KMS-11 (cell line): ENCODE data around the gene CNTN1.

ENCODE experiments used
- H2AFZ ChIP-seq: fragments of 200-600 bp; sonication (generic); 2 replicates; pipeline ENCODE4 v1.6.1; 2016; ENCODE audit warnings: antibody characterized with exemption, mixed run types, low read depth
- H3K27ac ChIP-seq: fragments of 200-600 bp; sonication (generic); 2 replicates; pipeline ENCODE4 v1.6.1; 2016; ENCODE audit warnings: mild to moderate bottlenecking, mixed run types
- H3K27me3 ChIP-seq: fragments of 200-600 bp; sonication (generic); 2 replicates; pipeline ENCODE4 v1.6.1; 2017; ENCODE audit warnings: mild to moderate bottlenecking, low read depth, mixed run types, moderate library complexity; ENCODE audit not compliant: insufficient read depth
- H3K36me3 ChIP-seq: fragments of 200-600 bp; sonication (generic); 2 replicates; pipeline ENCODE4 v1.6.1; 2017; ENCODE audit warnings: mild to moderate bottlenecking, mixed run types; ENCODE audit not compliant: insufficient read depth
- H3K4me1 ChIP-seq: fragments of 200-600 bp; sonication (generic); 2 replicates; pipeline ENCODE4 v1.6.1; 2016; ENCODE audit warnings: mild to moderate bottlenecking, low read depth, mixed run types; ENCODE audit not compliant: poor library complexity, severe bottlenecking
- H3K4me2 ChIP-seq: fragments of 200-600 bp; sonication (generic); 2 replicates; pipeline ENCODE4 v1.7.0; 2016; ENCODE audit warnings: mild to moderate bottlenecking, mixed run types
- H3K4me3 ChIP-seq: fragments of 200-600 bp; sonication (generic); IDR thresholded peaks from 2 replicates; pipeline ENCODE4 v1.6.1; 2017; ENCODE audit warnings: low read depth, low read length, mixed read lengths; ENCODE audit not compliant: insufficient read depth
- H3K79me2 ChIP-seq: fragments of 200-600 bp; sonication (generic); 2 replicates; pipeline ENCODE4 v1.6.1; 2016; ENCODE audit warnings: low read depth, mixed run types; ENCODE audit not compliant: insufficient read depth
- H3K9ac ChIP-seq: fragments of 200-600 bp; sonication (generic); 2 replicates; pipeline ENCODE4 v1.6.1; 2016; ENCODE audit warnings: mild to moderate bottlenecking, mixed run types
- H4K20me1 ChIP-seq: fragments of 200-600 bp; sonication (generic); 2 replicates; pipeline ENCODE4 v1.6.1; 2016; ENCODE audit warnings: mild to moderate bottlenecking, mixed run types; ENCODE audit not compliant: insufficient read depth
- TF ChIP-seq, protein P1 (sequence below): fragments of 200-600 bp; sonication (generic); conservative IDR thresholded peaks from 2 replicates; pipeline ENCODE4 v1.6.1; 2017; ENCODE audit warnings: low read depth, mild to moderate bottlenecking, antibody characterized with exemption, low read length, moderate library complexity, mixed read lengths

CNTN1 gene

DNA sequence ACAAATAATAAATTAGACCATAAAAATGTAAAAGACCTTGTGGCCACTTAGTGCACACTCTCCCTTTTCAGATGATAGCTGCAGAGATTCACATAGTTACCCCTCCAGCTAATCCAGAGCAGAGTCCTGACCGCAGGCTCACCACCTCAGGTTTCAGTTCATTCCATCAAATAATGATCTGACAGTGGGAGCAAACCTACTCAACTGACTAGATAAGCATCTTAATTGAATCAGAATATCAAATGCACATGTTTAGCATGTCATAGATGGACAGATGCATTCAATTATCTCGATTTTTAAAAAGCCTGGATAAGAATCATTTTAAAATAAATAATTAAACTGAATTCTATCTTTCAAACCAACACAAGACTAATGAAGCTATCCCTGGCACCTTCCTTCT, 253.5 kb downstream of the CNTN1 start:
- no peak overlapping the region for H3K9ac ChIP-seq
- no peaks in the 10 kb centered on the region for H3K79me2 ChIP-seq
- no peaks in the 10 kb centered on the region for H4K20me1 ChIP-seq
- TF ChIP-seq, protein P1, sequence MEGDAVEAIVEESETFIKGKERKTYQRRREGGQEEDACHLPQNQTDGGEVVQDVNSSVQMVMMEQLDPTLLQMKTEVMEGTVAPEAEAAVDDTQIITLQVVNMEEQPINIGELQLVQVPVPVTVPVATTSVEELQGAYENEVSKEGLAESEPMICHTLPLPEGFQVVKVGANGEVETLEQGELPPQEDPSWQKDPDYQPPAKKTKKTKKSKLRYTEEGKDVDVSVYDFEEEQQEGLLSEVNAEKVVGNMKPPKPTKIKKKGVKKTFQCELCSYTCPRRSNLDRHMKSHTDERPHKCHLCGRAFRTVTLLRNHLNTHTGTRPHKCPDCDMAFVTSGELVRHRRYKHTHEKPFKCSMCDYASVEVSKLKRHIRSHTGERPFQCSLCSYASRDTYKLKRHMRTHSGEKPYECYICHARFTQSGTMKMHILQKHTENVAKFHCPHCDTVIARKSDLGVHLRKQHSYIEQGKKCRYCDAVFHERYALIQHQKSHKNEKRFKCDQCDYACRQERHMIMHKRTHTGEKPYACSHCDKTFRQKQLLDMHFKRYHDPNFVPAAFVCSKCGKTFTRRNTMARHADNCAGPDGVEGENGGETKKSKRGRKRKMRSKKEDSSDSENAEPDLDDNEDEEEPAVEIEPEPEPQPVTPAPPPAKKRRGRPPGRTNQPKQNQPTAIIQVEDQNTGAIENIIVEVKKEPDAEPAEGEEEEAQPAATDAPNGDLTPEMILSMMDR: no peak
- no peak overlapping the region for H3K27ac ChIP-seq
- no peak overlapping the region for H2AFZ ChIP-seq
- no peaks in the 10 kb centered on the region for H3K4me1 ChIP-seq
- no peaks in the 10 kb centered on the region for H3K36me3 ChIP-seq
- H3K4me2 ChIP-seq: no peak overlapping the region
- H3K27me3 ChIP-seq: no peaks in the 10 kb centered on the region
- H3K4me3 ChIP-seq: no peak overlapping the region

DNA sequence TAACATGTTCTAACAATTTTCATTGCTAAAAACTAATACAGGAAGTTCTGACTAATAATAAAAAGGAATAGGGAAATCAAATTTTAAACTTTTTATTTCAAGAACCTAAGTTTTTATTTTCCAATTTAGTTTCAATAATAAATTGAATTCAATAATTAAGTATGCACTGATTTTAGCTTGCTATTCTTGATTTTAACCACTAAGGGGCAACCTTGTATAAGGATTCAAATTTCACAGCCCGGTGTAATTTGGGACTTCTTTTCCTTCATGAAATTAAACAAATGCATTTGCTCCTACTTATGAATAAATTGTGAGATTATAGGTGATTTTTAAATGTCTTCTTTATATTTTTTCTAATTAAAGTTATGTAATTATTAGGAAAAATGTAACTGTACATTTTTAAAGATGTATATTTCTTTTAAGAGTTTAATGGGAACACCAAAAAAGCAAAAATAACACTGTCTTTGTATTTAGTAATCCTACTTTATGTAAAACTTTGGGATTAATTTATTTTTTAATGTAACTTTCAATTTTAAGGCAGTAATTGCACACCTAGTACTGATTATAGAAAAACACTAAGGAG, 254.5 kb downstream of the CNTN1 start:
- Histone ChIP-seq H3K36me3 (no peaks in the 10 kb centered on the region), H3K79me2 (no peaks in the 10 kb centered on the region), H3K27ac (no peak overlapping the region), H3K4me1 (no peaks in the 10 kb centered on the region), H3K27me3 (no peaks in the 10 kb centered on the region), H3K4me3 (no peak overlapping the region), H3K9ac (no peak overlapping the region), H4K20me1 (no peaks in the 10 kb centered on the region), H2AFZ (no peak overlapping the region), H3K4me2 (no peak overlapping the region)
- TF ChIP-seq, protein P1: peak; percentile 81

DNA sequence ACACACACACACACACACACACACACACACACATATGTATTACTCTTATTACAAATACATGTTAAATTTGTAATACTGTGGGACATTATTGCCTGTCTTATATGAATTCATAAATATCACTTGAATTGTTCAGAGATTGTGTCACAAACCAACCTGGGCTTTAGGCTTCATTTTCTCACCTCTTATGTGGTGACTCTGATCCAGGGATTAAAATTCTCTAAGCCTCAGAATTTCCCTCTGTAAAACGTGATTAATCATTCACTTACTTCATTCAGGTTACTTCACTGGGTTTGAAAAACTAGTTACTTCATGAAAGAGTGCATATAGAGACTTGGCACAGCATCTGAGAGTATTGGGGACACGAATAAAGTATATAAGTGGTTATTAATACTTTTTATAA, 255.6 kb downstream of the CNTN1 start:
- no peaks in the 10 kb centered on the region for H3K27me3 ChIP-seq
- no peak overlapping the region for H3K4me3 ChIP-seq
- H4K20me1 ChIP-seq: no peaks in the 10 kb centered on the region
- no peak overlapping the region for H3K4me2 ChIP-seq
- no peak overlapping the region for H3K9ac ChIP-seq
- H3K27ac ChIP-seq: no peak overlapping the region
- H2AFZ ChIP-seq: no peak overlapping the region
- H3K79me2 ChIP-seq: no peaks in the 10 kb centered on the region
- H3K36me3 ChIP-seq: no peaks in the 10 kb centered on the region
- H3K4me1 ChIP-seq: peaks cover 2% of the 10 kb centered on the region
- TF ChIP-seq, protein P1: no peak

DNA sequence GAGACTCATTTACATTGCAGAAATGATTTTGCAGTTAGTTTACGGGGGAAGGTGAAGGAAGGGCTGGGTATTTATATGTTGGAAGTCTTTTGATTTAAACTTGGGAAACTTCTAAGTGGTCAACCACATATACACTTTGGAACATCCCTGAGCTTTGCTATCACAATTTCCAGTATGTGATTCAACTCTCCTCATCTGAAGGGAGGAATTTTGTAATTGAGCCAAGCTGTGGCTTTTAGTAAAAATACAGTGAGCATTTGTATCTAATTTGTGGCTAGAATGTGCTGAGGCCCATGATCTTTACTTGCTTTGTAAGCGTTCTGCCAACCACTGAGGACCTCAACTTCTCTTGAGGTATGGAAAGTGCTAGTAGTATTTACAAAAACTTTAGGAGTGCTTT, 260.8 kb downstream of the CNTN1 start:
- Histone ChIP-seq H3K79me2 (no peaks in the 10 kb centered on the region), H3K27me3 (no peaks in the 10 kb centered on the region), H3K4me3 (no peak overlapping the region), H3K4me2 (peak overlapping the region; percentile 22; the same call in 1 of the 2 replicates), H4K20me1 (no peaks in the 10 kb centered on the region), H3K27ac (no peak overlapping the region), H3K4me1 (peaks cover 14% of the 10 kb centered on the region), H3K36me3 (no peaks in the 10 kb centered on the region), H3K9ac (no peak overlapping the region), H2AFZ (no peak overlapping the region)
- TF ChIP-seq, protein P1: no peak
